NCI-H510A (cell line): ENCODE data around the gene ALK.

Source experiments
- DNase-seq: peaks from one replicate; lab custom pipeline; 2025; lab: John Stamatoyannopoulos, UW

ALK gene

GRCh38 chr2:29576231-29576630 lies 345.2 kb downstream of the ALK start:
- no peak for DNase-seq

- DNase-seq = no peak
Observed at GRCh38 chr2:29575370-29575890, 346.0 kb downstream of the ALK start.

- DNase-seq = no peak
Observed at GRCh38 chr2:29573612-29574011, 347.8 kb downstream of the ALK start.

- no peak for DNase-seq
Observed at GRCh38 chr2:29573147-29573546, 348.2 kb downstream of the ALK start.

GRCh38 chr2:29570539-29570938 lies 350.8 kb downstream of the ALK start:
- no peak for DNase-seq

- no peak for DNase-seq
Observed at GRCh38 chr2:29567906-29568520, 353.4 kb downstream of the ALK start.

GRCh38 chr2:29563697-29564096 lies 357.7 kb downstream of the ALK start:
- no peak for DNase-seq

GRCh38 chr2:29562896-29563295 lies 358.5 kb downstream of the ALK start:
- no peak for DNase-seq

- DNase-seq = no peak
Observed at GRCh38 chr2:29562319-29562718, 359.1 kb downstream of the ALK start.

GRCh38 chr2:29561628-29562027 lies 359.8 kb downstream of the ALK start:
- DNase-seq = no peak

- DNase-seq = no peak
Observed at GRCh38 chr2:29561181-29561580, 360.2 kb downstream of the ALK start.

- DNase-seq = no peak
Observed at GRCh38 chr2:29560566-29560965, 360.8 kb downstream of the ALK start.

GRCh38 chr2:29560030-29560429 lies 361.4 kb downstream of the ALK start:
- no peak for DNase-seq

- no peak for DNase-seq
Observed at GRCh38 chr2:29559578-29559977, 361.8 kb downstream of the ALK start.

GRCh38 chr2:29558097-29558496 lies 363.3 kb downstream of the ALK start:
- DNase-seq = no peak

- no peak for DNase-seq
Observed at GRCh38 chr2:29557268-29557667, 364.1 kb downstream of the ALK start.

- no peak for DNase-seq
Observed at GRCh38 chr2:29549069-29549380, 372.4 kb downstream of the ALK start.

- DNase-seq = no peak
Observed at GRCh38 chr2:29544917-29545316, 376.5 kb downstream of the ALK start.

- no peak for DNase-seq
Observed at GRCh38 chr2:29544031-29544430, 377.4 kb downstream of the ALK start.

GRCh38 chr2:29535188-29535587 lies 386.2 kb downstream of the ALK start:
- no peak for DNase-seq

GRCh38 chr2:29532436-29532835 lies 388.9 kb downstream of the ALK start:
- no peak for DNase-seq

GRCh38 chr2:29531626-29532025 lies 389.8 kb downstream of the ALK start:
- DNase-seq = no peak

GRCh38 chr2:29530281-29530680 lies 391.1 kb downstream of the ALK start:
- no peak for DNase-seq

GRCh38 chr2:29528891-29529520 lies 392.4 kb downstream of the ALK start:
- DNase-seq = no peak
